MCF 10A (cell line): ENCODE data around the gene CCDC57. TPM values are rescaled to one million over a fixed set of nuclear protein-coding genes. Genes with fewer than 3 reads are reported as not detected.

Source experiments
- BruUV-seq: library from RNA; stranded (reverse); fragments of 400-500 nt; replicated peaks from 2 replicates; lab custom pipeline; 2021; lab: Mats Ljungman, UMichigan
- CTCF ChIA-PET: fragments of 300-600 bp; sonication (Branson Sonifier 250); formaldehyde crosslinking; extraction: SDS; loops from one replicate; lab custom pipeline; 2021; ENCODE audit warnings: antibody characterized with exemption, inconsistent platforms; lab: Yijun Ruan, JAX
- POLR2A ChIA-PET: fragments of 300-600, 350-650 bp; sonication (Branson Sonifier 250); formaldehyde crosslinking; extraction: SDS; loops from one replicate; lab custom pipeline; 2020; ENCODE audit warnings: antibody characterized with exemption, inconsistent platforms; lab: Yijun Ruan, JAX
- DNase-seq: peaks from one replicate; pipeline ENCODE4 v3.0.0-alpha.2; 2018; ENCODE audit not compliant: unreplicated experiment
- H3K27ac Mint-ChIP-seq: one replicate; pipeline ENCODE4 v1.8.0; 2022; ENCODE audit warnings: mild to moderate bottlenecking, low read depth, mixed read lengths; ENCODE audit not compliant: unreplicated experiment
- H3K27me3 Mint-ChIP-seq: one replicate; pipeline ENCODE4 v1.8.0; 2022; ENCODE audit warnings: mixed read lengths; ENCODE audit not compliant: insufficient read depth, unreplicated experiment
- H3K36me3 Mint-ChIP-seq: one replicate; pipeline ENCODE4 v1.8.0; 2022; ENCODE audit warnings: mild to moderate bottlenecking, moderate library complexity, mixed read lengths; ENCODE audit not compliant: insufficient read depth, unreplicated experiment
- H3K4me1 Mint-ChIP-seq: one replicate; pipeline ENCODE4 v1.8.0; 2022; ENCODE audit warnings: mixed read lengths; ENCODE audit not compliant: insufficient read depth, unreplicated experiment
- H3K4me3 Mint-ChIP-seq: one replicate; pipeline ENCODE4 v1.8.0; 2022; ENCODE audit warnings: mild to moderate bottlenecking, moderate library complexity, mixed read lengths; ENCODE audit not compliant: unreplicated experiment
- H3K9me3 Mint-ChIP-seq: one replicate; pipeline ENCODE4 v1.8.0; 2022; ENCODE audit warnings: mixed read lengths; ENCODE audit not compliant: unreplicated experiment
- CTCF ChIP-seq: fragments of 200-600 bp; IDR thresholded peaks from one replicate; pipeline ENCODE4 v1.8.0; 2022; ENCODE audit warnings: antibody characterized with exemption, mild to moderate bottlenecking; ENCODE audit not compliant: unreplicated experiment
- intact Hi-C: fragments of 100-400 bp; cut with micrococcal nuclease; formaldehyde crosslinking; loops from 2 replicates; pipeline ENCODE4 v1.14.1; 2022
- total RNA-seq: library from RNA; stranded (reverse); gene quantifications from 2 replicates; pipeline ENCODE4 v1.2.3, GENCODE V29; 2022

The CCDC57 gene
- total RNA-seq, 1 experiment from 2014 or later, result 86.8 TPM

GRCh38 chr17:82240506-82241182 lies 28.0 kb upstream of the CCDC57 start:
- intact Hi-C loops, result loop anchor here (5.0 to 10.0 kb wide), 3 partner anchors 33 to 206 kb away; partner anchors contain the start of genes DCXR and RAC3
- no peak for TF ChIP-seq CTCF
- CTCF ChIA-PET, result interaction anchor here (0.9 kb wide), 1 partner anchor 32 kb away, joined by 3 read pairs; no protein-coding TSS in a partner anchor
- POLR2A ChIA-PET, result interaction anchor here (0.5 to 6.6 kb wide), 14 partner anchors 10 to 142 kb away, joined by 3 to 66 read pairs (median 6); partner anchors contain the start of genes CD7, CSNK1D, SECTM1 and SLC16A3
- no peaks in the 10 kb centered on the region for H3K27me3 Mint-ChIP-seq
- H3K9me3 Mint-ChIP-seq, result no peaks in the 10 kb centered on the region
- no peak for DNase-seq
- peaks cover 58% of the 10 kb centered on the region for H3K4me1 Mint-ChIP-seq
- BruUV-seq, result no TSS peak
- H3K4me3 Mint-ChIP-seq, result no peak overlapping the region
- H3K36me3 Mint-ChIP-seq, result peaks cover 98% of the 10 kb centered on the region
- H3K27ac Mint-ChIP-seq, result peak overlapping the region; percentile 75

GRCh38 chr17:82239926-82240505 lies 27.4 kb upstream of the CCDC57 start:
- Mint-ChIP-seq H3K4me3 (no peak overlapping the region), H3K9me3 (no peaks in the 10 kb centered on the region), H3K27ac (peak overlapping the region; percentile 75), H3K27me3 (no peaks in the 10 kb centered on the region), H3K36me3 (peaks cover 98% of the 10 kb centered on the region), H3K4me1 (peaks cover 54% of the 10 kb centered on the region)
- ChIA-PET POLR2A (interaction anchor here (0.7 to 6.6 kb wide), 5 partner anchors 10 to 93 kb away, joined by 3 to 66 read pairs (median 49); partner anchors contain the start of genes SECTM1 and SLC16A3), CTCF (no interaction called here)
- intact Hi-C loops, result loop anchor here (5.0 to 10.0 kb wide), 3 partner anchors 33 to 205 kb away; partner anchors contain the start of genes DCXR and RAC3
- no peak for DNase-seq
- no peak for TF ChIP-seq CTCF
- BruUV-seq, result no TSS peak

- no peak for DNase-seq
- BruUV-seq, result no TSS peak
- H3K27ac Mint-ChIP-seq, result no peak overlapping the region
- CTCF ChIA-PET, result no interaction called here
- H3K36me3 Mint-ChIP-seq, result peaks cover 96% of the 10 kb centered on the region
- H3K4me3 Mint-ChIP-seq, result no peak overlapping the region
- intact Hi-C loops, result no loop called here
- H3K27me3 Mint-ChIP-seq, result no peaks in the 10 kb centered on the region
- POLR2A ChIA-PET, result interaction anchor here (1.2 to 6.6 kb wide), 5 partner anchors 9 to 61 kb away, joined by 4 to 66 read pairs (median 49); partner anchors contain the start of gene SLC16A3
- H3K4me1 Mint-ChIP-seq, result peaks cover 49% of the 10 kb centered on the region
- no peaks in the 10 kb centered on the region for H3K9me3 Mint-ChIP-seq
- TF ChIP-seq CTCF, result no peak
These were observed 26.8 kb upstream of the CCDC57 start for GRCh38 chr17:82239401-82239925.
